Upper lobe of right lung (tissue), 1 donor: ENCODE results near the gene DAPP1. TPM values are rescaled to one million over a fixed set of nuclear protein-coding genes. Genes with fewer than 3 reads are reported as not detected.
A peak's percentile ranks its signal among the peaks of the same experiment; 100 is the strongest.

Source experiments
- ATAC-seq: fragments of 200-7000 bp; cut with Tn5 transposase; one replicate; pipeline ENCODE4 v1.9.1; 2020; ENCODE audit warnings: mild to moderate bottlenecking, moderate library complexity
- DNase-seq: peaks from one replicate; pipeline ENCODE4 v3.0.0-alpha.2; 2020
- H3K27ac ChIP-seq: fragments of 200-600 bp; one replicate; pipeline ENCODE4 v1.8.0; 2022
- H3K27me3 ChIP-seq: fragments of 200-600 bp; one replicate; pipeline ENCODE4 v1.8.0; 2022; ENCODE audit warnings: mild to moderate bottlenecking
- H3K36me3 ChIP-seq: fragments of 200-600 bp; one replicate; pipeline ENCODE4 v1.8.0; 2022
- H3K4me1 ChIP-seq: fragments of 200-600 bp; one replicate; pipeline ENCODE4 v1.8.0; 2022
- H3K4me3 ChIP-seq: fragments of 200-600 bp; one replicate; pipeline ENCODE4 v1.8.0; 2022; ENCODE audit warnings: mild to moderate bottlenecking
- H3K9me3 ChIP-seq: fragments of 200-600 bp; one replicate; pipeline ENCODE4 v1.8.0; 2022
- CTCF ChIP-seq: fragments of 200-600 bp; IDR thresholded peaks from one replicate; pipeline ENCODE4 v1.8.0; 2022; ENCODE audit warnings: antibody characterized with exemption
- intact Hi-C: fragments of 100-400 bp; cut with DNase I; formaldehyde crosslinking; loops from one replicate; pipeline ENCODE4 v1.11.0; 2022
- total RNA-seq: library from RNA; stranded (reverse); fragmentation: NEBNext Ultra II Directional; extraction: Animal tissue kit (Norgen Biotek cat#: 25700); gene quantifications from one replicate; pipeline ENCODE4 v1.2.1, GENCODE V29; 2021
- donor health status: DM: no; HTN: yes; CAD: no; lungs with severe emphysema.

The DAPP1 gene
- total RNA-seq, 1 donor from 2014 or later, result 8.9 TPM

- no peaks in the 10 kb centered on the region for H3K27me3 ChIP-seq
- DNase-seq (no peak), ATAC-seq (peak; percentile 14)
- TF ChIP-seq CTCF, result no peak
- intact Hi-C loops, result no loop called here
- peaks cover 4% of the 10 kb centered on the region for H3K4me1 ChIP-seq
- H3K27ac ChIP-seq, result peak overlapping the region; percentile 76
- H3K9me3 ChIP-seq, result no peaks in the 10 kb centered on the region
- H3K36me3 ChIP-seq, result no peaks in the 10 kb centered on the region
- peak overlapping the region; percentile 49 for H3K4me3 ChIP-seq
Measured at GRCh38 chr4:99817309-99817890, 773 bp downstream of the DAPP1 start.

- Histone ChIP-seq H3K4me3 (no peak overlapping the region), H3K36me3 (no peaks in the 10 kb centered on the region), H3K27me3 (no peaks in the 10 kb centered on the region), H3K4me1 (peaks cover 4% of the 10 kb centered on the region), H3K27ac (no peak overlapping the region), H3K9me3 (no peaks in the 10 kb centered on the region)
- TF ChIP-seq CTCF, result no peak
- no peak for ATAC-seq
- DNase-seq, result no peak
- intact Hi-C loops, result no loop called here
Measured at GRCh38 chr4:99818661-99819060, 2.0 kb downstream of the DAPP1 start.

GRCh38 chr4:99821918-99822503 lies 5.4 kb downstream of the DAPP1 start:
- no peaks in the 10 kb centered on the region for H3K4me1 ChIP-seq
- no peak for TF ChIP-seq CTCF
- H3K27ac ChIP-seq, result no peak overlapping the region
- no peaks in the 10 kb centered on the region for H3K36me3 ChIP-seq
- intact Hi-C loops, result no loop called here
- no peak for DNase-seq
- ATAC-seq, result peak; percentile 81
- H3K9me3 ChIP-seq, result no peaks in the 10 kb centered on the region
- H3K4me3 ChIP-seq, result no peak overlapping the region
- no peaks in the 10 kb centered on the region for H3K27me3 ChIP-seq

- DNase-seq (no peak), ATAC-seq (no peak)
- Histone ChIP-seq H3K27ac (no peak overlapping the region), H3K27me3 (no peaks in the 10 kb centered on the region), H3K4me3 (no peak overlapping the region), H3K36me3 (no peaks in the 10 kb centered on the region), H3K4me1 (no peaks in the 10 kb centered on the region), H3K9me3 (no peaks in the 10 kb centered on the region)
- no peak for TF ChIP-seq CTCF
- intact Hi-C loops, result no loop called here
Measured at GRCh38 chr4:99822734-99823133, 6.1 kb downstream of the DAPP1 start.

- no peak overlapping the region for H3K27ac ChIP-seq
- H3K36me3 ChIP-seq, result no peaks in the 10 kb centered on the region
- DNase-seq (no peak), ATAC-seq (no peak)
- no peak for TF ChIP-seq CTCF
- H3K4me1 ChIP-seq, result no peaks in the 10 kb centered on the region
- H3K27me3 ChIP-seq, result no peaks in the 10 kb centered on the region
- H3K4me3 ChIP-seq, result no peak overlapping the region
- intact Hi-C loops, result no loop called here
- no peaks in the 10 kb centered on the region for H3K9me3 ChIP-seq
Measured at GRCh38 chr4:99824070-99824599, 7.5 kb downstream of the DAPP1 start.
